Panc1 (cell line): ENCODE measurements around the gene PCDH17. TPM values are rescaled to one million over a fixed set of nuclear protein-coding genes. Genes with fewer than 3 reads are reported as not detected.

ENCODE experiments used
- ATAC-seq: fragments of 200-7000 bp; cut with Tn5 transposase; 2 replicates; pipeline ENCODE4 v1.9.1; 2020; ENCODE audit warnings: mild to moderate bottlenecking, moderate library complexity
- BruUV-seq: library from RNA; stranded (reverse); fragments of 400-500 nt; replicated peaks from 2 replicates; lab custom pipeline; 2021; lab: Mats Ljungman, UMichigan
- CTCF ChIA-PET: fragments of 300-600 bp; sonication (Branson Sonifier 250); formaldehyde crosslinking; loops from one replicate; lab custom pipeline; 2022; ENCODE audit warnings: antibody characterized with exemption; lab: Charles Lee
- POLR2A ChIA-PET: fragments of 300-600 bp; sonication (Branson Sonifier 250); formaldehyde crosslinking; loops from one replicate; lab custom pipeline; 2022; ENCODE audit warnings: antibody characterized with exemption; lab: Charles Lee
- DNase-seq: peaks from one replicate; pipeline ENCODE4 v3.0.0-alpha.2; 2010; ENCODE audit warnings: low read depth, low spot score
- H3K27ac ChIP-seq: 2 replicates; pipeline ENCODE4 v1.5.1; 2011; ENCODE audit warnings: mild to moderate bottlenecking, low read length, inconsistent platforms
- H3K27me3 ChIP-seq: fragments of 200-500 bp; sonication (Bioruptor generic); 2 replicates; pipeline ENCODE4 v1.6.0; 2014; ENCODE audit warnings: low read length, inconsistent platforms; ENCODE audit not compliant: control insufficient read depth, insufficient read depth
- H3K36me3 ChIP-seq: fragments of 200-500 bp; sonication (Bioruptor generic); 2 replicates; pipeline ENCODE4 v1.5.1; 2014; ENCODE audit warnings: inconsistent platforms, mild to moderate bottlenecking, low read length, moderate library complexity; ENCODE audit not compliant: control insufficient read depth, insufficient read depth
- H3K4me1 ChIP-seq: 2 replicates; pipeline ENCODE4 v1.5.1; 2011; ENCODE audit warnings: inconsistent platforms, mild to moderate bottlenecking, low read length, moderate library complexity; ENCODE audit not compliant: control insufficient read depth, insufficient read depth
- H3K4me3 ChIP-seq, 2 experiments: 2 replicates each; pipeline ENCODE4 v1.5.1; 2011 to 2012; ENCODE audit warnings: low read depth in 2 of 2, low read length in 2 of 2, mild to moderate bottlenecking in 2 of 2, inconsistent platforms in 1 of 2, moderate library complexity in 1 of 2
- H3K9me3 ChIP-seq: fragments of 200-500 bp; sonication (Bioruptor generic); 2 replicates; pipeline ENCODE4 v1.5.1; 2014; ENCODE audit warnings: low read depth, mild to moderate bottlenecking, inconsistent platforms, low read length, moderate library complexity; ENCODE audit not compliant: control insufficient read depth, insufficient read depth
- CTCF ChIP-seq: fragments of 450-650 bp; IDR thresholded peaks from 2 replicates; pipeline ENCODE4 v1.5.1; 2017; ENCODE audit warnings: mild to moderate bottlenecking
- POLR2AphosphoS5 ChIP-seq: IDR thresholded peaks from 2 replicates; pipeline ENCODE4 v1.6.1; 2012; ENCODE audit warnings: mild to moderate bottlenecking, low read depth, low read length, moderate library complexity
- REST ChIP-seq, 2 experiments: IDR thresholded peaks; 2 replicates each; pipeline ENCODE4 v1.6.1; 2011 to 2012; ENCODE audit warnings: low read depth in 2 of 2, control low read depth in 1 of 2, low read length in 1 of 2, mild to moderate bottlenecking in 1 of 2, moderate library complexity in 1 of 2; ENCODE audit not compliant: insufficient read depth in 1 of 2
- SIN3A ChIP-seq: IDR thresholded peaks from 2 replicates; pipeline ENCODE4 v1.6.1; 2012; ENCODE audit warnings: low read depth, mild to moderate bottlenecking, low read length, moderate library complexity, borderline replicate concordance; ENCODE audit not compliant: insufficient read depth
- TCF7L2 ChIP-seq: IDR thresholded peaks from 2 replicates; pipeline ENCODE4 v1.6.1; 2011; ENCODE audit warnings: mild to moderate bottlenecking, low read depth, low read length, inconsistent platforms
- in situ Hi-C: cut with HindIII; loops from 2 replicates; pipeline ENCODE4 v1.10.0; 2016; ENCODE audit warnings: low sequenced_read_pairs, low pct_unique_long_range_greater_than_20kb
- intact Hi-C: fragments of 100-400 bp; cut with micrococcal nuclease; formaldehyde crosslinking; loops from one replicate; pipeline ENCODE4 v1.10.0; 2022; ENCODE audit not compliant: unreplicated experiment
- total RNA-seq: library from RNA; stranded (reverse); gene quantifications from one replicate; pipeline ENCODE4 v1.2.1, GENCODE V29; 2021; ENCODE audit not compliant: unreplicated experiment

PCDH17 gene
- total RNA-seq, 1 experiment from 2014 or later = 0.26 TPM

GRCh38 chr13:57627663-57628062, 3.9 kb upstream of the PCDH17 start:
- TF ChIP-seq POLR2AphosphoS5 (no peak), TCF7L2 (no peak), CTCF (peak; percentile 61; the same call in 1 of the 2 replicates)
- CTCF ChIA-PET = no interaction called here
- Histone ChIP-seq H3K4me1 (no peaks in the 10 kb centered on the region), H3K27ac (no peak overlapping the region), H3K27me3 (peaks cover 3% of the 10 kb centered on the region; the same call in 1 of the 2 replicates), H3K4me3 (no peak overlapping the region), H3K9me3 (no peaks in the 10 kb centered on the region), H3K36me3 (no peaks in the 10 kb centered on the region)
- intact Hi-C loops (loop anchor here (5.0 kb wide), 1 partner anchor 1690 kb away; no protein-coding TSS in a partner anchor), in situ Hi-C loops (no loop called here)
- ATAC-seq (no peak), DNase-seq (no peak)
- no TSS peak for BruUV-seq
- POLR2A ChIA-PET = no interaction called here

- ChIA-PET CTCF (no interaction called here), POLR2A (no interaction called here)
- BruUV-seq = no TSS peak
- Histone ChIP-seq H3K27me3 (peaks cover 3% of the 10 kb centered on the region; the same call in 1 of the 2 replicates), H3K4me1 (no peaks in the 10 kb centered on the region), H3K27ac (no peak overlapping the region), H3K4me3 (no peak overlapping the region; a peak in 1 of 4 replicates), H3K36me3 (no peaks in the 10 kb centered on the region), H3K9me3 (no peaks in the 10 kb centered on the region)
- in situ Hi-C loops = no loop called here
- DNase-seq (no peak), ATAC-seq (no peak)
- no peak for TF ChIP-seq POLR2AphosphoS5
- intact Hi-C loops = loop anchor here (5.0 kb wide), 1 partner anchor 1688 kb away; no protein-coding TSS in a partner anchor
Observed at GRCh38 chr13:57629391-57629804, 2.1 kb upstream of the PCDH17 start.

GRCh38 chr13:57629821-57630235, 1.7 kb upstream of the PCDH17 start:
- POLR2A ChIA-PET = no interaction called here
- in situ Hi-C loops = no loop called here
- DNase-seq = no peak
- intact Hi-C loops = loop anchor here (5.0 to 10.0 kb wide), 2 partner anchors 85 to 1687 kb away; no protein-coding TSS in a partner anchor
- ATAC-seq = no peak
- TF ChIP-seq TCF7L2 (no peak), REST (IDR thresholded peaks at IDR 0.05; ENCODE audit: insufficient read depth in 1 of 2, low read depth in 2 of 2, low read length in 1 of 2) (no peak), CTCF (no peak), POLR2AphosphoS5 (no peak), SIN3A (no peak)
- H3K27ac ChIP-seq = no peak overlapping the region
- CTCF ChIA-PET = no interaction called here
- peaks cover 3% of the 10 kb centered on the region; the same call in 1 of the 2 replicates for H3K27me3 ChIP-seq
- peak overlapping the region in 1 of 2 experiments; percentile 50; a peak in 1 of 4 replicates for H3K4me3 ChIP-seq
- H3K4me1 ChIP-seq = no peaks in the 10 kb centered on the region
- no peaks in the 10 kb centered on the region for H3K9me3 ChIP-seq
- H3K36me3 ChIP-seq = no peaks in the 10 kb centered on the region
- BruUV-seq = no TSS peak
